HG03469 (cell line): Measurements from ENCODE around the gene ATP6V1F.

Source experiments
- ATAC-seq: cut with Tn5 transposase; IDR thresholded peaks from one replicate; pipeline ENCODE4 v1.9.1; 2021; ENCODE audit warnings: mild to moderate bottlenecking, moderate library complexity, moderate number of reproducible peaks; ENCODE audit not compliant: unreplicated experiment

ATP6V1F gene, protein sequence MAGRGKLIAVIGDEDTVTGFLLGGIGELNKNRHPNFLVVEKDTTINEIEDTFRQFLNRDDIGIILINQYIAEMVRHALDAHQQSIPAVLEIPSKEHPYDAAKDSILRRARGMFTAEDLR

DNA sequence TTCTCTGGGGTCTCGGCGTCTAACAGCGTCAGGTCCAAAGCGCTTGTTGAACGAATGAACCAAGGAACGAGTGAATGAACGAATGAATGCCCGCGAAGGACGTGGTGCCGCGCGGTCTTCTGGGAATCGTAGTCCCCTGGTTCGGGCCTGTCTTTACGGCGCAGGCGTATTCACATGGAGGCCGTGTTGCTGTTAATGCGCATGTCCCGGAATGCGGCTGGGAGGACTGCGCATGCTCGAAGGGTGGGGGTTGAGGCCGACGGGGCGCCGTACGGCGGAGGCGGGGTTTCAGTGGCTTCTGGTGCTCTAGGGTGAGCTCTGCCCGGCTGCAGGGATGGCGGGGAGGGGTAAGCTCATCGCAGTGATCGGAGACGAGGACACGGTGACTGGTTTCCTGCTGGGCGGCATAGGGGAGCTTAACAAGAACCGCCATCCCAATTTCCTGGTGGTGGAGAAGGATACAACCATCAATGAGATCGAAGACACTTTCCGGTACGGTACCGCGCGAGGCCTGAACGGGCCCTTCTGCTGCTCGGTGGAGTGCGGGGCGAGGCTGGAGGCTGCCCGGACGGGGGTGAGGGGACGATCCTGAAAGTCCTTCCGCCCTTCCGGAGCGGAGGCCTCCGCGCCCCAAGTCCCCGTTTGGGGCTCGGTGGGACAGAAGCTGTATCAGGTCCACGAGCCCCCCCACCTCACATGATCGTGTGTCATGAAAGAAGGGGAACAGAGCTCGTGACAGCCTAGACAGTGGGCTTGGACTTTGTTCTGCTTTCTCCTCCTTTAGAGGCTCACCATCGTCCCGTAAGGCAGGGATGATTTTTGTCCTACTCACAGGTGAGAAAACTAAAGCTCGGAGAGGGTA, at the start of gene ATP6V1F:
Gene ATP6V1F (plus strand): TSS at position 286 of the 862 bp plus-strand sequence. CDS start 49 bp downstream, at position 335.
- peak; percentile 66 for ATAC-seq

DNA sequence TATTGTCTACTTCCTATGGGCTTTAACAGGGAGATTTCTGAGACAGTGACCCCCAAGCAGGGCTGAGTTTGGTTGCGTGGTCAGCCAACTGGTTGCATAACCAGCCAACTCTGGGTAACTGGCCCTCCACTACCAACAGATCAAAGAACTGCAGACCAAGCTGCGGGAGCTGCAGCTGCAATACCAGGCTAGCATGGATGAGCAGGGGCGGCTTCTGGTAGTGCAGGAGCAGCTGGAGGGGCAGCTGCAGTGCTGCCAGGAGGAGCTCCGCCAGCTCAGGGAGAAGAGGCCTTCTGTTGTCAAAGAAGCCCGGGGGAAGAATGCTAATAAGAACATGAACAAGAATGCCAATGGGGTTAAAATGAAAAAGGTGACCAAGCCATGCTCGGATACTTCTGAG, 48.2 kb upstream of the ATP6V1F start:
- ATAC-seq, result no peak

DNA sequence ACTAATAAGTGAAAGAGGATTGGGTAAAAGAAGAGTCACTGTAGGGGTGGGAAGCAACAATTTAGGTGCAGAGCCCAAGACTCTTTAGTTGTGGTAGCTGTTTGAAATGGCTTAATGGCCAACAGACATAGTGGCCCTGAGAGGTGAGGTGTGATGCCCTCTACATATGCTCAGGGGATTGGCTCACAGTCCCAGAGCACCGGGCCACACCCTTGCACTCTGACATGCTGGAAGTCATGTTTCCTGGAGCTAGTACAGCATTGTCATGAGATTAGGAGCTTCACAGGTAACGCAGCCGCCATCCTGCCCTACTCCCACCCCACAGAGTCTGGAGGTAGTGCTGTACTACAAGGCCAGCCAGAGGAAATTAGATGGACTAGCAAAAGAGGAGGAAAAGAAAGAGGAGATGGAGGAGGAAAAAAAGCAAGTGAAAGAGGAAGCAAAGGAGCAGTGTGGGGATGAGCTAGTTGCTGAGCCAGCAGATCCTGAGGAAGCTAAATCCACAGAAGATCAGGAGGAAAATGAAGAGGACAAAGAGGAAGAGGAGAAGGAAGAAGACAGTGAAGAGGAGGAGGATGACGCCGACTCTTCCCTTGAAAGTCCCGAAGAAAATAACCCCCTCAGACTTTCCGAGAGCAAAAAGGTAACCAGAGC, 47.2 kb upstream of the ATP6V1F start:
- ATAC-seq, result no peak

DNA sequence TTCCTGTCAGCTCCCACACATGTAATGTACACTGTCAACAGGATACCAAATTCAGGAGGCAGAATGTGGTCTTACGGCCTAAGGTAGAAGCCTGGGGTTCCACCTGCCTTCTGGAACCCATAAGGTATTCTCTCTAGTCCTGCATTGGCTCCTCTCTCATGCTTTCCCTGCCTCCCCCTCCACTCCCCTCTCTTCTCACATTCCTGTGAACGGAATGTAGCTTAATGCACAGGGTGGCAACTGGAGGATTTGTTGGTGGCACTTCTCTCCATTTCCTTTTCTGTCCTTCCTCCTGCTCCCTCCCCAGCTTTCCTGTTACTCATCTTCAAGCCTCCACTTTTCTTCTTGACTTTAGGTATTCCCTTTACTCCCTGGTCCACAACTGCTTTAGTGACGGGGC, 44.0 kb upstream of the ATP6V1F start:
- ATAC-seq, result no peak

DNA sequence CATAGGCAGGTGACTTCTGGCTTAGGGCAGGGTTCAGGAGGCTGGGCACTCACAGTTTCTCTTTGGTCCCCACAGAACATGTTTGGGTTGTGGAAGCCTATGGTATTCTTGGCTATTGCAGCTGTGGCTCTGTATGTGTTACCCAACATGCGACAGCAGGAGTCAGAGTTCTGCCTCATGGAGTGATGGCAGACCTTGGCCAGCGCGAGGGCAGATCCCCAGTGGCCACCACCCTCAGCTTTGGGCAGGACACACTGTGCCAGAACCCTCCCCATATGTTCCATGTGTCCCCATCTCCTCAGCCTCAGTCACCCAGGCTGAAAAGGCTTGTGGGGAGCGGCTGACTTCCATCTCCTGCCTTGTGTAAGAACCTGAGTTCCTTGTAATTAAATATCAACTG, 40.9 kb upstream of the ATP6V1F start:
- no peak for ATAC-seq

DNA sequence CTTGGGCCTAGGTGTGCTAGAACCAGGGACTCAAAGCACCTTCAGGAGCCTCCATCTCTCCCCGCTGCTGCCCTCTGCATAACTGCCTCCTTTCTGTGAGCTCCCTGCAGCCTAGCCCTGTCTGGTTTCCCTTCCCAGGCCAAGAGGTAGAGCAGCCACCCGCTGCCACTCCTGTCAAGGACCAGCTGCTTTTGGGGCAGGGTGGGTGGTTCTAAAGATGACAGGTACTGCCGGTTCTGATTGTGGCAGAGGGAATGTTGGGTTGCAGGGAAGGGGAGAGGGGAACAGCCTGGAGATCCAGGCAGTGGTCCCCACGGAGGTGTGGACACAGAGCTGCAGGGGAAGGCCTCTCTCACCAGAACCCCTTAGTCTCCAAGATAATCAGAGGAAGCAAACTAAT, 36.1 kb upstream of the ATP6V1F start:
- no peak for ATAC-seq

DNA sequence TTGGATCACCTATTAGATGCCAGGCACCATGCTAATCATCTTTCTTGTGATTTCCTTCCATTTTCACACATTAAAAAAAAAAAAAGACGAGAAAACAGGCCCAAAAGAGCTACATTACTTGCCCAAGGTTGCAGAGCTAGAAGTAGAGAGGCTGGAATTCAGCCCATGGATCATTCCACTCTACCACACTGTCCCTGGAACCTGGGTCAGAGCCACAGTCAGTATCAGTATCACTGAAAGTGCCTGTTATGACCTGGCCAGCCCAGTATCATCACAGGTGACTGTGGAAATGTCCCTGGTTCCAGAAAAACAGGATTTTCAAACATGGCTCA, 35.8 kb upstream of the ATP6V1F start:
- ATAC-seq, result no peak

DNA sequence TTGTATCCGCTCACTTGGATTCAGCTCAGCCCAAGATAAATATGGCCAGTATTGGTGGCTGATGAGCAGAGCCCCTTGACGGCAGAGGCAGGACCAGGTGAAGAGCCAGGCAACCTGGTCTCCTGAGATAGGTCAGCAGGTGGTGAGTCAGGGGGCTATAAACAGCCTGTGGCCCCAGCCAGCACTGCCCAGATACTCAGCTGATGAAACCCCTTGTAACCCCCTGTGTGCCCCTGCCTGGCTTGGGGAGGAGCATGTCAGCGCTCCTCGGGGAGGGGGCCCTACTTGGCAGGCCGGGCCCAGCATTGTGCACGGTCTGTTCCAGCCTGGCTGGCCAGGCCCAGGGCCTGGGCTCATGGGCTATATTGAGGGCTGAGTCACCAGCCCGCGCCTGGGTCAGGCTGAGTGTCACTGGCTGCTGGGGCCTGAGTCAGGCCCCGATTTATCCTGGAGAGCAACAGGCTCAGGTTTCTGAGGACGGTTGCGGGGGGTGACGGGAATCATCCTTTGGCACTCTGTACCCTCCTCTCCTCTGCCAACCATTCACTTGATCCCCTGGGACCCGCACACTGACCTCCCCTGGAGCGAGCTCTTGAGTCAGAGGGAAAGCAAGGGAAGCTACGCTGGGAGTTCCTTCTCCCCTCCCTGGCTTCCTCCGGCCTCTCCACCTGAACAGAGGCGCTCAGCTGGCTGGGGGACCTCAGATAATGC, 35.3 kb upstream of the ATP6V1F start:
- ATAC-seq, result no peak

DNA sequence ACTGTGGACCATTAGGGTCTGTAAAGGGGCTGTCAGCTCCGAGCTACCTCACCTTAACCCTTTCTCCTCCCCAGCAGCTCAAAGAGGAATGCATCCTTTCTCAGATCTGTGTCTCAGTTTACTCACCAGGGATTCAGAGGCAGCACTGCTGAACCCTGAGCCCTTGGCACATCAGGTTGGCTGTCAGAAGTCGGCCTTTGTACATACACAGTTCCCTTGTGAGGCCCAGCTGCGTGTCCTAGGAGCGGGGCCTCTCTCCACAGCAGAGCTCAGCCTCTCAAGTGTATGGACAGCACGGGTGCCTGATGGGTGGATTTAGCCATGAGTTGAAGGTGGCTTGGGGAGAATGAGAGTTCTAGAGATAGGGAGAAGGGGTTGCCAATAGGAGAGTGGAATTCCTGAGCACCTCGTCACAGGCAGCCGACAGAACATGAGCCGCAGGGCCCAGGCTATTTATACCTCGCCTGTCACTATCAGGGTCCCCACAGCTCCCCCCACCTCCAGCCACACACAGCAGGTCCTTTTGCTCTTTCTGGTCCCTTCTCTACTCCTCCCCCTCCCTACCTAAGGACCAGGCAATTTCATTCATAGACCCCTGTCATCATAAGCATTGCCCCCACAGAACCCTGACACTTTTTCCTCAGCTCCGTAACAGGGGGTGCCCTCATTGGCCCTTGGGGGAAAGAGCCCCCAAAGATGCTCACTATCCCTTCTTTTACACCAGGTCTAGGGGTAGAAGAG, 34.5 kb upstream of the ATP6V1F start:
- no peak for ATAC-seq

DNA sequence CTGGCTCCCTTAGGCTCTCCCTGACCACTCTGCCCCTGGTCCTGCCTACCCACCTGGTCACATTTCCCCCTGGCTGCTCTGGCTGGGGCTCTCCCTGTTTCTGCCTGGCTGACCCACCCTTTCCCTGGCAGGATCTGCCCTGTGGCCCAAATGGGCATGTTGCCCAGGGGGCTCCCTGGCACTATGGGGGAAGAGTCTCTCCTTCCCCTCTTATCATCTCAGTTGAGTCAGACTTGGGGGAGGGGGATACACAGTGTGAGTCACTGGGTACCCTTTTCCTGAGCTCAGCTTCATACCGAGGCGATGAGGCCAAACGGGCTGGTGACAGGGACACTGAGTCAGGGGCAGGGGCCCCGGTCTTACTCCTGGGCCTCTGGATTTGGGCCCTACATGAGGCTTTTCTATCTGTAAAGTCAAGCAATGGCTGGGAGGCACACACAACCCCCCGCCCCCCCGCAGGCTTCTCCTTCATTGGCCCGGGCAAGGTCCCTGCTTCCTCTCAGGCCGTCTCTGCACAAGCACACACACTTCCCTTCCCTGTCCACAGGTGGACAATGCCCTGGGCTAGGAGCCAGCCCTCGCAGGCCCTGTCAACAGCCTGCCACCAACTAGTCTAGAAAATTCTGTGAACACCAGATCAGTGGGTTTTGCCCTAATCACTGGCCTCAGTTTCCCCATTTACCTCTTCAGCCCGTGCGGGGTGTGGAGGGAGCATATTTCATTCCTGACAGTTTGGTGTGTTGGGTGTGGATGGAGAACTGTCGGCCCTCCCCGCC, 33.1 kb upstream of the ATP6V1F start:
- ATAC-seq, result no peak

DNA sequence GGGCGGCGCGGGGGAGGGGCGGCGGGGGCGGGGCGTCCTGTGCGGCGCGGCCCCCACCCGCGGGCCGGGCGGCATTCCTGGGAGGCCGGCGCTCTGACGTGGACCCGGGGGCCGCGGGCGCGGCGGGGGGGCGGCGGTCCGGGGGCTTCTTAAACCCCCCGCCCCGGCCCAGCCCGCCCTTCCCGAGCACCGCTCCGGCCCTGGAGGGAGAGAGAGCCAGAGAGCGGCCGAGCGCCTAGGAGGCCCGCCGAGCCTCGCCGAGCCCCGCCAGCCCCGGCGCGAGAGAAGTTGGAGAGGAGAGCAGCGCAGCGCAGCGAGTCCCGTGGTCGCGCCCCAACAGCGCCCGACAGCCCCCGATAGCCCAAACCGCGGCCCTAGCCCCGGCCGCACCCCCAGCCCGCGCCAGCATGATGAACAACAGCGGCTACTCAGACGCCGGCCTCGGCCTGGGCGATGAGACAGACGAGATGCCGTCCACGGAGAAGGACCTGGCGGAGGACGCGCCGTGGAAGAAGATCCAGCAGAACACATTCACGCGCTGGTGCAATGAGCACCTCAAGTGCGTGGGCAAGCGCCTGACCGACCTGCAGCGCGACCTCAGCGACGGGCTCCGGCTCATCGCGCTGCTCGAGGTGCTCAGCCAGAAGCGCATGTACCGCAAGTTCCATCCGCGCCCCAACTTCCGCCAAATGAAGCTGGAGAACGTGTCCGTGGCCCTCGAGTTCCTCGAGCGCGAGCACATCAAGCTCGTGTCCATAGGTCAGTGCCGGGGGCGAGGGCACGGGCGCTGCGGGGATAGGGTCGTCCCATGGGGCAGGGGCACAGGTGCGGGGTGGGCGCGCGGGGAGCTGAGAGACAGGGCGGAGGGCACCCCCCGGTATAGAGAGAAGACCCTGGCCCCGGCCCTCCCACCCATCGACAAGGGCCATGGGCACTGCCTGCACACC, 32.2 kb upstream of the ATP6V1F start, which contains the start of gene FLNC:
Gene FLNC (plus strand): TSS at position 176 of the 947 bp plus-strand sequence. CDS start 232 bp downstream, at position 408.
- ATAC-seq, result no peak

DNA sequence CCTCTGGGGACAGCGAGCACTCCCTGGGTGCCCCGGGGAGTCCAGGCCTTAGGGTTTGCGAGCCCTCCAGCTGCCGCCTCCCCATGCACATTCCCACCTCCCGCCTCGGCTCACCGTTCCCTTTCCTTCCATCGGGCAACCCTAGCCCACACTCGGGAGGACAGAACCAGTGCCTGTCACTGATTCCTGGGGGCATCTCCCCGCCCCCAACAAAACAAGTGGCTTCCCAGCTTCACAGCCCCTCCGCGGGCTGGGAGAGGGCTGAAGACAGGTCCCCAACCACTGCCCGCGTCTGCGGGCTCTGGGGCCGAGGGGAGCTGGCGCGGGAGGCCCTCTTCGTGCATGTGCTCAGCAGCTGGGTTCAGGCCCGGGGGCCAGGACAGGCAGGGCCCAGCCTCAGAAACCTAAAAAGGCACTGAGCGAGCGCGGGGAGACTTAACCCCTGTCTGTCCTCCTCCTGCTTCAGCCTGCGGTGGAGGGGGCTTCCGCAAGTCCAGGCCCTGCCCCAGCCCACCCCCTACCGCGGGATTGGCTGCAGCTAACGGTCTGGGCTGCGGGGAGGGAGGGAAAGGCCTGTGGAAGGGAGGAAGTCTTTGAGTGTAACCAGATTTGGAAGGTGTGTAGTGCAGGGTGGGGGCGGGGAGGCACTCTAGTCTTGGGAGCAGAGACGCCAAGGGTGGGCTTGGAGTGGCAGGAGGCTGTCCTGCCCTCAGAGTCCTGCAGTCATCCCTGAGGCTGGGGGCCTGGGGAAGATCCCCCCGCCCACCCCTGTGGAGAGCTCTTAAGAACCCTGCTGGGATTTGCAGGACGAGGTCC, 31.3 kb upstream of the ATP6V1F start:
- ATAC-seq, result no peak

DNA sequence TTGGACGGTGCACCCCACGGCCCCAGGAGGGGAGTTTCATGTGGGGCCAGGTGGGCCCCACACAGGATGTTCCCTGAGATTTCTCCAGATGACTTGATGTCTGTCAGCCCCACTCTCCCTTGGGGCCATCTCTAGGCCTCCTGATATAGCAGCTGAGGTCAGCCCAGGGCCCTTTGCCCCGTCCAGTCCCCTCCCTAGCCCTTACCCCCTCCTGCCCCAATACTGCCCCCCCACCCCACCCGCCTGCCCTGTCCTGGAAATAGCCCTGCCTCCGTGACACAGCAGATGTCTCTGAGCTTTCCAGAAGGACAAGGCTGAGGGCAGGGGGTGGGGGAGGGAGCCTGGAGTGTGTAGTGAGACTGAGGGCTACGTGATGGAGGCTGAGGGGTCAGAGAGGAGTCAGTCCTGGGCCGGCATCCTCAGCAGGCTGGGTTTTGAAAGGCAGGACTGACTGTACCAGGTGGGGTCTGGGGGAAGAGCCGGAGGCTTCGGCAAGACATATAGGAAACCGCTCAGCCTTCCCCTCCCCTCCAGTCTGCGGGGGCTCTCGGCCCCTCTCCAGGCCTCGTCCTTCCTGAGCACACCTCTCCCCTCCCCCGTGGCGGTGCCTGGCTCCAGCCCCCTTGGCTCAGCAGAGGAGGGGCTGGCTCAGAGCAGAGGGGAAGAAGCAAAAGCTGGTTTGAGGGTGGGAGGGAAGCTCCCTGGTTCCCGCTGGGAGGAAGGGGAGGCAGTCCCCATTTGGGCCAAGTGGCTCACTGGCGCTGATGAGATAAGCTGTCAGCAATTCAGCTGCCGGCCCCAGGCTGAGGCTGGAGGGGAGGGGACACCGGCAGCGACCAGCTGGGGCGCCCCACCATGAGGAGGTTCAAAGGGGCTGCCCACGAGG, 30.4 kb upstream of the ATP6V1F start:
- no peak for ATAC-seq

DNA sequence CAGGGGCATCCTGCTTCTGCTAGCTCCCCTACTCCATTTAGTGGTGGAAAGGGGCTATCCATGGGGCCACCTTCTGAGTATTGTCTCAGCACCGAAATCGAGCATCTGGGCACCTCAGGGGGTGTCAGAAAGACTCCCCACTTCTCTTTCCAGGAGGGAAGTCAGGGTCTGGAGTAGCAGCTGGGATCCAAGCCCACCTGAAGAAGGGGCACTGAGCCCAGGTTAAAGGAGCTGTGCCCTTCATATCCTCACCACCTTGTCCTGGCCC, 29.8 kb upstream of the ATP6V1F start:
- ATAC-seq, result no peak

DNA sequence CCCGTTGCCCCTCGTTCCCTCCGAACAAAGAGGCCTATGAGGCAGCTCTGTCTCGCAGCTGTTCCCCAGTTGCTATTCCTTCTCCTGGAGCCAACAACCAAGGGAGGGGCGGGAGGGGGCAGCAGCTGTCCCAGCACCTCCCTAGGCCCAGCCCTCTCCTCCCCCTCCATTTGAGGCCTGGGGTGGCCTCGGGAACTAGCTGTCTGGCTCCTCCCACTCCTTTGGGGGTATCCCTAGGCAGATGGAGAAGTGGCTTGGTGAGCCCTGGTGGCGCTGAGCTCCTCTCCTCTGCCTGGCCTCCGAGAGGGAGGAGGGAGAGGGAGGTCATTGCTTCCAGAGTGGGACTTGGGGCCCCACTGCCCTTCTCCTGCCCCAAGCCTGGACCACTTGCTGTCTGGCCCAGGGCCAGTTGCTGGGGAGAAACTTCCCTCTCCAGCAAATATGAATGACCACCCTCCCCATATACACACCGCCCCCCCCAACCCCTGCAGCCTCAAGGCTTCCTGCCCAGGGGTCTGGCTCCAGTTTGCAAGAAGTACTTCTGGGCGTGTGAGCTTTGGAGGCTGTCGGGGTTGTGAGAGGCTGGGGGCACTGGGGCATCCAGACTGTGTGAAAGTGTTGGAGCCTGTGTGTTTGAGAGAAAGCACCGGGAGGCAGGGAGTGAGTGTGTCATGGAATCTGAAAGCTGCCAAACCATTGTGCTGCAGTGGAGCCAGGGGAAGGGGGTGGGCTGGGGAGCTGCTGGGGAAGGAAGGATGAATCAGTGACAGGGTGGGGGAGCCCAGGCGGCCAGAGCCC, 29.3 kb upstream of the ATP6V1F start:
- ATAC-seq, result no peak

DNA sequence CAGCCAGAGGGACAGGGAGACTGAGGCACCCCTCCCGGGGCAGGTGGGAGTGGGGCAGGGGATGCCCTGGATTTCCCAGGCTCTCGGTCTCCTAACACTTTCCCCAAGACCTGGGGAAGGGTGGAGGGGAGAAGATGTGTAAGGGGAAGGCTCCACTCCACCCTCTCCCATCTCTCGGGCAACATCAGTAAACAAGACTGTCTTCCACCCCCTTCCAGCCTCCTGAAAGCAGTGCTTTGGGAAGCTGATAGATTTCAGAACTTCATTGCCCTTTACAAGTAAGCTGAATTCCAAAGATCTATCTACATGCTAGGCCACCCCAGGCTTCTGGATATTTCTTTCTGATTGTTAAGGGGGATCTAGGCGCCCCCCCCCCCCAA, 28.7 kb upstream of the ATP6V1F start:
- ATAC-seq, result no peak
